HG02970 (cell line): Measurements from ENCODE around the gene NRDE2.

Source experiments
- ATAC-seq: cut with Tn5 transposase; IDR thresholded peaks from one replicate; pipeline ENCODE4 v1.9.1; 2021; ENCODE audit warnings: mild to moderate bottlenecking, moderate library complexity, moderate number of reproducible peaks; ENCODE audit not compliant: unreplicated experiment, low FRiP score

NRDE2 gene

GRCh38 chr14:90331497-90332270, at the start of gene NRDE2:
Gene NRDE2 (minus strand): TSS chr14:90331941. CDS start chr14:90331904, 37 bp downstream.
- ATAC-seq = peak; percentile 98

GRCh38 chr14:90381011-90381786, 49.5 kb upstream of the NRDE2 start:
- ATAC-seq = no peak

GRCh38 chr14:90379106-90379505, 47.4 kb upstream of the NRDE2 start:
- ATAC-seq = no peak

- ATAC-seq = no peak
These were observed 46.5 kb upstream of the NRDE2 start for GRCh38 chr14:90378249-90378648.

- no peak for ATAC-seq
These were observed 44.2 kb upstream of the NRDE2 start for GRCh38 chr14:90375934-90376333.

- no peak for ATAC-seq
These were observed 43.1 kb upstream of the NRDE2 start for GRCh38 chr14:90374813-90375212.

- ATAC-seq = no peak
These were observed 42.1 kb upstream of the NRDE2 start for GRCh38 chr14:90373887-90374286.

GRCh38 chr14:90368946-90369721, 37.4 kb upstream of the NRDE2 start:
- ATAC-seq = no peak

- ATAC-seq = no peak
These were observed 30.8 kb upstream of the NRDE2 start for GRCh38 chr14:90362558-90362896.

- ATAC-seq = no peak
These were observed 30.3 kb upstream of the NRDE2 start for GRCh38 chr14:90361865-90362557.

- no peak for ATAC-seq
These were observed 26.6 kb upstream of the NRDE2 start for GRCh38 chr14:90358359-90358758.

GRCh38 chr14:90356925-90357324, 25.2 kb upstream of the NRDE2 start:
- ATAC-seq = no peak

GRCh38 chr14:90355540-90356518, 24.1 kb upstream of the NRDE2 start:
- ATAC-seq = no peak

- ATAC-seq = no peak
These were observed 23.0 kb upstream of the NRDE2 start for GRCh38 chr14:90354551-90355298.

- ATAC-seq = no peak
These were observed 18.0 kb upstream of the NRDE2 start for GRCh38 chr14:90349739-90350138.

- ATAC-seq = no peak
These were observed 16.5 kb upstream of the NRDE2 start for GRCh38 chr14:90348270-90348669.

- no peak for ATAC-seq
These were observed 13.5 kb upstream of the NRDE2 start for GRCh38 chr14:90345239-90345557.

- no peak for ATAC-seq
These were observed 12.8 kb upstream of the NRDE2 start for GRCh38 chr14:90344331-90345238.
